ENCODE data around the gene EIF4B.
"Not testable (repeated sequence)": the region's sequence is repeated elsewhere in the genome, so short reads cannot be mapped to it uniquely, and the experiment has no call there.

Gene EIF4B

DNA sequence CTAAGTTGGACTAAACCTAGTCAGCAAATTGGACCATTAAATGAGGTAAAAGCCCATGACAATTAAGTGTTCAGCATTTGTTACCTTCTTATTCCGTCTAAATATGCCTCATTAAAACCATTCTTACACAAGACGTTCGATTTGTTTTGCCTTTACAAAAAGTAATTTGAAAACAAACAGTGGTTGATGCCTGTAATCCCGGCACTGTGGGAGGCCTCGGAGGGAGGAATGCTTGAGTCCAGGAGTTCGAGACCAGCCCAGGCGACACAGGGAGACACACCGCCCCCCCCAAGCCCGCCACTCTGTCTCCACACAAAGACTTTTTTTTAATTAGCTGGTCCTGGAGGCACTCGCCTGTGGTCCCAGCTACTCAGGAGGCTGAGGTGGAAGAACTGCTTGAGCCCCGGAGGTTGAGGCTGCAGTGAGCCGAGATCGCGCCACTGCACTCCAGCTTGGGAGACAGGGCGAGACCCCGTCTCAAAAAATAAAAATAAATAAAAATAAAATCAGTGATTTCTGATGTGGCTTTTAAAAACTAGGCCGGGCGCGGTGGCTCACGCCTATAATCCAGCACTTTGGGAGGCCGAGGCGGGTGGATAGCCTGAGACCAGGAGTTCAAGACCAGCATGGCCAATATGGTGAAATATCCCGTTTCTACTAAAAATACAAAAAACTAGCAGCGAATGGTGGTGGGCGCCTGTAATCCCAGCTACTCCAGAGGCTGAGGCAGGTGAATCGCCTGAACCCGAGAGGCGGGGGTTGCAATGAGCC, 856 bp upstream of the EIF4B start:
- Histone ChIP-seq H3K4me1 (ENCODE audit: control insufficient read depth in 1 of 2, insufficient read depth in 2 of 2, low read length in 2 of 2) (peaks cover 18 to 42% of the 10 kb centered on the region in 2 donors), H3K27me3 (ENCODE audit: low read depth, low read length) (no peaks in the 10 kb centered on the region), H3K4me3 (ENCODE audit: low read depth in 1 of 2, low read length in 2 of 2) (peak overlapping the region; percentile 67 to 74), H3K27ac (ENCODE audit: low read length) (peak overlapping the region; percentile 69), H3K36me3 (ENCODE audit: control insufficient read depth in 1 of 2, insufficient read depth in 2 of 2, low read length in 2 of 2) (peaks cover 0 to 4% of the 10 kb centered on the region in 2 donors), H3K9me3 (ENCODE audit: control insufficient read depth in 1 of 2, low read length in 2 of 2) (no peaks in the 10 kb centered on the region)

DNA sequence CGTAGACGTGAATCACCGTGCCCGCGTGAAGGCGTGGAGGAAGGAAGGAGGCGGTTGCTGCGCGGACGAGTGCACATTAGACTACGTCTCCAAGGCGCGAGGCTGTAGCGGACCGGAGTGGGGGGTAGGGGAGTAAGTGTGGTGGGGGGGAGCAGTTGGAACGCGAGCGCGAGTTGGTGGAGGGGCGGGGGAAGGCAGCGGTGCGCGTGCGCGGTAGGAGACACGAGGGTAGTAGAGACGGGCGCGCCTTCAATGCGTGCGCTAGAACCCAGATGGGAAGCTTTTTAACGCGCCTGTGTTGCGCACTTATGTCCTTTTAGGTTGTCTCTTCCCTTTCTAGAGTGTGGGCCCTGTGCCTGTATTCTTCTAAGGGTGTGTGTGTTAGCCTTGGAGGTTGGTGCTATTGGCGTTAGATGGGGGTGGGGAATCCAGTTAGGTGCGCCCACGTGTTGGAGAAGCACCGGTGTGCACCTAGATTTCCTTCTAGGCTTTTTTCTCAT, 604 bp downstream of the EIF4B start:
- Histone ChIP-seq H3K27ac (ENCODE audit: low read length) (peak overlapping the region; percentile 96), H3K4me1 (ENCODE audit: control insufficient read depth in 1 of 2, insufficient read depth in 2 of 2, low read length in 2 of 2) (peaks cover 18 to 47% of the 10 kb centered on the region in 2 donors), H3K9me3 (ENCODE audit: control insufficient read depth in 1 of 2, low read length in 2 of 2) (no peaks in the 10 kb centered on the region), H3K36me3 (ENCODE audit: control insufficient read depth in 1 of 2, insufficient read depth in 2 of 2, low read length in 2 of 2) (peaks cover 0 to 7% of the 10 kb centered on the region in 2 donors), H3K27me3 (ENCODE audit: low read depth, low read length) (no peaks in the 10 kb centered on the region), H3K4me3 (ENCODE audit: low read depth in 1 of 2, low read length in 2 of 2) (peak overlapping the region; percentile 74 to 99)

DNA sequence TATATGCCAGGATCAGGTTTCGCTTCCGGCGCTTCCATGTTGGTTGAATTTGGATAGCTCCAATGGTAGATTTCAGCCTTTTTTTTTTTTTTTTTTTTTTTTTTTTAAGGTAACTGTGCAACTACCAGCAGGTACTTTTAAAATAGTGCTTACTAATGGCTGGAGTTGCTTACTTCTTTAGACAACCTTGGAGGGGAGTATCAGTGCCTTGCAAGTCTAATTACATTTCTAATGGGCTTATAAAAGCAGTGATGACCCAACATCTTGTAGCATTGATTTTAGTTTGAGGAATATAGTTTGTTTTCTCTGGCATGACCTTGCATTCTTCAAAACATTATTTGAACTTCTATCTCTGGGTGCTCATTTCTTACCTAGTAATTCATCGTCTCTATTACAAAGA, 1.1 kb downstream of the EIF4B start:
- H3K4me3 ChIP-seq (ENCODE audit: low read depth in 1 of 2, low read length in 2 of 2), result peak overlapping the region; percentile 74 to 99
- no peaks in the 10 kb centered on the region for H3K9me3 ChIP-seq (ENCODE audit: control insufficient read depth in 1 of 2, low read length in 2 of 2)
- peaks cover 18 to 47% of the 10 kb centered on the region in 2 donors for H3K4me1 ChIP-seq (ENCODE audit: control insufficient read depth in 1 of 2, insufficient read depth in 2 of 2, low read length in 2 of 2)
- no peaks in the 10 kb centered on the region for H3K27me3 ChIP-seq (ENCODE audit: low read depth, low read length)
- H3K27ac ChIP-seq (ENCODE audit: low read length), result peak overlapping the region; percentile 96
- peaks cover 0 to 7% of the 10 kb centered on the region in 2 donors for H3K36me3 ChIP-seq (ENCODE audit: control insufficient read depth in 1 of 2, insufficient read depth in 2 of 2, low read length in 2 of 2)

DNA sequence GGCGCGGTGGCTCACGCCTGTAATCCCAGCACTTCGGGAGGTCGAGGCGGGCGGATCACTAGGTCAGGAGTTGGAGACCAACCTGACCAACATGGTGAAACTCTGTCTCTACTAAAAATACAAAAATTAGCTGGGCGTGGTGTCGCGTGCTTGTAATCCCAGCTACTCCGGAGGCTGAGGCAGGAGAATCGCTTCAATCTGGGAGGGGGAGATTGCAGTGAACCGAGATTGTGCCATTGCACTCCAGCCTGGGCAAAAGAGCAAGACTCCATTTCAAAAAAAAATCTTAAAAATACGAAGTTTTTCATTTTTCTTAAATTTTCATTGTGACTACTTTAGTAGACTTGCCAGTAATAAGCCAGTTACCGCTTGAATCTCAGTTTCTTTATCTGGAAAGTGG, 2.5 kb downstream of the EIF4B start:
- H3K36me3 ChIP-seq (ENCODE audit: control insufficient read depth in 1 of 2, insufficient read depth in 2 of 2, low read length in 2 of 2); H3K27me3 ChIP-seq (ENCODE audit: low read depth, low read length); H3K9me3 ChIP-seq (ENCODE audit: control insufficient read depth in 1 of 2, low read length in 2 of 2); H3K27ac ChIP-seq (ENCODE audit: low read length); H3K4me3 ChIP-seq (ENCODE audit: low read depth in 1 of 2, low read length in 2 of 2): not testable (repeated sequence)
- H3K4me1 ChIP-seq (ENCODE audit: control insufficient read depth in 1 of 2, insufficient read depth in 2 of 2, low read length in 2 of 2), result peaks cover 18 to 47% of the 10 kb centered on the region in 2 donors

DNA sequence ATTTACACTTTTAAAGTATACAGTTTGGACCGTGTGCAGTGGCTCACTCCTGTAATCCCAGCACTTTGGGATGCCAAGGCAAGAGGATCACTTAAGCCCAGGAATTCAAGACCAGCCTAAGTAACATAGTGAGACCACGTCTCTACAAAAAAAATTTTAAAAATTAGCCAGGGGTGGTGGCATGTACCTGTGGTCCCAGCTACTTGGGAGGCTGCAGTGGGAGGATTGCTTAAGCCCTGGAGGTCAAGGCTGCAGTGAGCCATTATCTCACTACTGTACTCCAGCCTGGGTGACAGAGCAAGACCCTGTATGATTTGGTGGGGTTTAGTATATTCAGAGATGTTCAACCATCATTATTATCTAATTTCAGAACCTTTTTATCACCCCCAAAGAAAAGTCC, 4.7 kb downstream of the EIF4B start:
- H3K27me3 ChIP-seq (ENCODE audit: low read depth, low read length), result no peaks in the 10 kb centered on the region
- H3K9me3 ChIP-seq (ENCODE audit: control insufficient read depth in 1 of 2, low read length in 2 of 2), result no peaks in the 10 kb centered on the region
- peaks cover 7 to 9% of the 10 kb centered on the region in 2 donors for H3K36me3 ChIP-seq (ENCODE audit: control insufficient read depth in 1 of 2, insufficient read depth in 2 of 2, low read length in 2 of 2)
- no peak overlapping the region for H3K27ac ChIP-seq (ENCODE audit: low read length)
- H3K4me1 ChIP-seq (ENCODE audit: control insufficient read depth in 1 of 2, insufficient read depth in 2 of 2, low read length in 2 of 2), result peaks cover 18 to 41% of the 10 kb centered on the region in 2 donors
- H3K4me3 ChIP-seq (ENCODE audit: low read depth in 1 of 2, low read length in 2 of 2), result no peak overlapping the region

DNA sequence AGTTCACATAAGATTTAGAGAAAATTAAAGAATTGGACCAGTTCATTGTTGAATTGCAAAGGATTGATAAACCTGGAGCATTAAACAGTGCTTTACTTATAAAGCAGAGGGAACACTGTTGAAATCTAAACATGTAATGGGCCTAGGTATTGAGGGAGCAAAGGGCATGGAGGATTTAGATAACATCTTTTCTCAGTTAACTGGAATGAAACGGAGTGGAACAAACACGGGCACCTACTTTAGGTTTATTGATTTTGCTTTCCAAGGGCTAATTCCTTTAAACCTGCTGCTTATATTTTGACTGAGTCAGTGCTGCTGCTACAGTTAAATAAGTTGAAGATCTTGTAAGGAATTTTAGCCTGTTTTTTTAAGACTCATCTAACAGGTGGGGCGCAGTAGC, 5.6 kb downstream of the EIF4B start:
- Histone ChIP-seq H3K27ac (ENCODE audit: low read length) (no peak overlapping the region), H3K4me1 (ENCODE audit: control insufficient read depth in 1 of 2, insufficient read depth in 2 of 2, low read length in 2 of 2) (peaks cover 18 to 40% of the 10 kb centered on the region in 2 donors), H3K9me3 (ENCODE audit: control insufficient read depth in 1 of 2, low read length in 2 of 2) (no peaks in the 10 kb centered on the region), H3K4me3 (ENCODE audit: low read depth in 1 of 2, low read length in 2 of 2) (peak overlapping the region in 1 of 2 donors; percentile 7), H3K36me3 (ENCODE audit: control insufficient read depth in 1 of 2, insufficient read depth in 2 of 2, low read length in 2 of 2) (peaks cover 9 to 15% of the 10 kb centered on the region in 2 donors), H3K27me3 (ENCODE audit: low read depth, low read length) (no peaks in the 10 kb centered on the region)

DNA sequence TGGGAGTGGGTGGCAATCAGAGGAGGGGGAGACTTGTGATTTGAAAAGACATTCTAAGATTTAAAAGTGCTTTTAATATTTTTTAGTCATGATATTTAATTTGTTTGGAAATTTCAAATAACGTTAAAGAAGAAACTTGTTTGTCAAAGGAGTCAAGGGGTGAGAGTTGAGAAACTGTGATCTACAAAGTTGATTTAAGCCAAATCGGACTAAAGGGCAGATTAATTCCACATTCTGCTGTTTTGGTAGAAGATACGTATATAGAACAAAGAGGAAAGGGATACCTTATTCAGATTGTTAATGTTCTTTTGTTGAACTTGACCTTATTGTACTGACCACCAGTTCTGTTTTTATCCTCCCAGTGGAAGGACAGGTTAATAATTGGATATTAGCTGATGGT, 6.7 kb downstream of the EIF4B start:
- H3K27ac ChIP-seq (ENCODE audit: low read length), result no peak overlapping the region

DNA sequence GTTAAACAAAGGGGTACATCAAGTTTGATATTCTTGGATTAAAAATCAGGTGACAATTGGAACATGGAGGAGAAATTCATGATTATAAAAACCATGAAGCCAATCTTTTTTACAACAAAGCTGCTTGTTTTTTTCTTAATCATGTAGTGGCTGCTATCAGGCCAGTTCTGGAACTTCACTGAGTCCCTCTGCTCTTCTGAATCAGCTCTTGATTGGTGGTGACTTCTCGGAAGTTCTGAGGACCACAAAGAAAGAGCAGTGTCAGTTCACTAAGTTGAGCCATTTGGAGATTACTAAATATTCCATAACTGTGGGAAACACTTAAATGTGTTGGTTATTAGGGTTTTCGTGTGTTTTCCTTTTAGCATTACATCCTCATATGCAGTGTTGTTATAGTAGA, 8.5 kb downstream of the EIF4B start:
- H3K9me3 ChIP-seq (ENCODE audit: control insufficient read depth in 1 of 2, low read length in 2 of 2), result no peaks in the 10 kb centered on the region
- no peak overlapping the region for H3K4me3 ChIP-seq (ENCODE audit: low read depth in 1 of 2, low read length in 2 of 2)
- peaks cover 2 to 12% of the 10 kb centered on the region in 2 donors for H3K4me1 ChIP-seq (ENCODE audit: control insufficient read depth in 1 of 2, insufficient read depth in 2 of 2, low read length in 2 of 2)
- peaks cover 35 to 36% of the 10 kb centered on the region in 2 donors for H3K36me3 ChIP-seq (ENCODE audit: control insufficient read depth in 1 of 2, insufficient read depth in 2 of 2, low read length in 2 of 2)
- H3K27me3 ChIP-seq (ENCODE audit: low read depth, low read length), result no peaks in the 10 kb centered on the region
- H3K27ac ChIP-seq (ENCODE audit: low read length), result no peak overlapping the region

More for the DNA sequence above, 6.7 kb downstream of the EIF4B start:
- no peaks in the 10 kb centered on the region for H3K9me3 ChIP-seq (ENCODE audit: control insufficient read depth in 1 of 2, low read length in 2 of 2)
- H3K4me1 ChIP-seq (ENCODE audit: control insufficient read depth in 1 of 2, insufficient read depth in 2 of 2, low read length in 2 of 2), result peaks cover 10 to 30% of the 10 kb centered on the region in 2 donors
- H3K27me3 ChIP-seq (ENCODE audit: low read depth, low read length), result no peaks in the 10 kb centered on the region
- H3K36me3 ChIP-seq (ENCODE audit: control insufficient read depth in 1 of 2, insufficient read depth in 2 of 2, low read length in 2 of 2), result peaks cover 20 to 23% of the 10 kb centered on the region in 2 donors
- no peak overlapping the region for H3K4me3 ChIP-seq (ENCODE audit: low read depth in 1 of 2, low read length in 2 of 2)

DNA sequence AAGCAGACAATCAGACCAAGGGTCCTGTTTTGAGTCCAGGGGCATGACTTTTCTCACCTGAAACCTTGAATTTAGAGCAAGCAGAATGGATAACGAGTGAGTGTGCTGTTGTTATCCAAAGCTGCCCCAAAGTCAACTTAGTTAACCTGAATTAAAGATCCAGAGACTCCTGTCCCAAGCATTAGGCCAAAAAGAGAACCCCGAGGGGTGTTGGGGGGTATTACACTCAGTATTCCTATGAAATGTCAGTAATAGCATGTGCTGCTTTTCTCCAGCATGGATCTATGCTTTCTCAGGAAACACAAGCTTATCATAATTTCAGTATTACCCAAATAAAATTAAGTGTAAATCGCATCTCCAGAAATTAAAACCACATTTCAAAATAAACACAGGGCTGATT, 19.0 kb downstream of the EIF4B start:
- H3K4me3 ChIP-seq (ENCODE audit: low read depth in 1 of 2, low read length in 2 of 2), result no peak overlapping the region
- peaks cover 58 to 85% of the 10 kb centered on the region in 2 donors for H3K36me3 ChIP-seq (ENCODE audit: control insufficient read depth in 1 of 2, insufficient read depth in 2 of 2, low read length in 2 of 2)
- H3K4me1 ChIP-seq (ENCODE audit: control insufficient read depth in 1 of 2, insufficient read depth in 2 of 2, low read length in 2 of 2), result no peaks in the 10 kb centered on the region
- no peak overlapping the region for H3K27ac ChIP-seq (ENCODE audit: low read length)
- H3K27me3 ChIP-seq (ENCODE audit: low read depth, low read length), result no peaks in the 10 kb centered on the region
- H3K9me3 ChIP-seq (ENCODE audit: control insufficient read depth in 1 of 2, low read length in 2 of 2), result no peaks in the 10 kb centered on the region

DNA sequence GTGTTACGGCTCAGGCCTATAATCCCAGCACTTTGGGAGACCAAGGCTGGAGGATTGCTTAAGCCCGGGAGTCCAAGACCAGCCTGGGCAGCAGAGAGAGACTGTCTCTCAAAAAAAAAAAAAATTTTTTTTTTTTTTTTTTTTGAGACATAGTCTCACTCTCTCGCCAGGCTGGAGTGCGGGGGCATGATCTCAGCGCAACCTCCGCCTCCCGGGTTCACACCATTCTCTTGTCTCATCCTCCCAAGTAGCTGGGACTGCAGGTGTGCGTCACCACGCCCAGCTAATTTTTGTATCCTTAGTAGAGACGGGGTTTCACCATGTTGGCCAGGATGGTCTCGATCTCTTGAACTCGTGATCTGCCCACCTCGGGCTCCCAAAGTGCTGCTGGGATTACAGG, 20.8 kb downstream of the EIF4B start:
- H3K27ac ChIP-seq (ENCODE audit: low read length); H3K4me1 ChIP-seq (ENCODE audit: control insufficient read depth in 1 of 2, insufficient read depth in 2 of 2, low read length in 2 of 2); H3K27me3 ChIP-seq (ENCODE audit: low read depth, low read length); H3K4me3 ChIP-seq (ENCODE audit: low read depth in 1 of 2, low read length in 2 of 2); H3K9me3 ChIP-seq (ENCODE audit: control insufficient read depth in 1 of 2, low read length in 2 of 2): not testable (repeated sequence)
- peaks cover 60 to 84% of the 10 kb centered on the region in 2 donors for H3K36me3 ChIP-seq (ENCODE audit: control insufficient read depth in 1 of 2, insufficient read depth in 2 of 2, low read length in 2 of 2)

DNA sequence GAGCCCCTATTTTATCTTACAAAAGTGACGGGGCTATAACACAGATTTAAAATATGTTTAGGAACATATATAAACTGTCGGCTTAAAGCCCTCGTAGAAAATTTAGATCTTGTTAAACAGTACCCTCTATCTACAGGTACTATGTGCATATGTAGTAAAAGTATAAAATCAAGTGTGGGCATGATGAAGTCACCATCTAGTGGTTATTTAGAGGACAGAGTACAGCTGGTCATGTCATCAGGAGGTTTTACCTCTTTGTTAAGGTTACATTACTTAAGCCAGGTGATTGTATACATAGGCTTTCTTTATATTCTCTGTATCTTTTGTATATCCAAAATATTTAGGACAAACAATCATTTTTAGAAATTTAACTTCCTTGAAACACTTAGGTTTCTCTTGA, 25.4 kb downstream of the EIF4B start:
- no peak overlapping the region for H3K4me3 ChIP-seq (ENCODE audit: low read depth in 1 of 2, low read length in 2 of 2)
- peaks cover 51 to 73% of the 10 kb centered on the region in 2 donors for H3K36me3 ChIP-seq (ENCODE audit: control insufficient read depth in 1 of 2, insufficient read depth in 2 of 2, low read length in 2 of 2)
- no peaks in the 10 kb centered on the region for H3K27me3 ChIP-seq (ENCODE audit: low read depth, low read length)
- no peaks in the 10 kb centered on the region for H3K9me3 ChIP-seq (ENCODE audit: control insufficient read depth in 1 of 2, low read length in 2 of 2)
- H3K4me1 ChIP-seq (ENCODE audit: control insufficient read depth in 1 of 2, insufficient read depth in 2 of 2, low read length in 2 of 2), result no peaks in the 10 kb centered on the region
- no peak overlapping the region for H3K27ac ChIP-seq (ENCODE audit: low read length)

DNA sequence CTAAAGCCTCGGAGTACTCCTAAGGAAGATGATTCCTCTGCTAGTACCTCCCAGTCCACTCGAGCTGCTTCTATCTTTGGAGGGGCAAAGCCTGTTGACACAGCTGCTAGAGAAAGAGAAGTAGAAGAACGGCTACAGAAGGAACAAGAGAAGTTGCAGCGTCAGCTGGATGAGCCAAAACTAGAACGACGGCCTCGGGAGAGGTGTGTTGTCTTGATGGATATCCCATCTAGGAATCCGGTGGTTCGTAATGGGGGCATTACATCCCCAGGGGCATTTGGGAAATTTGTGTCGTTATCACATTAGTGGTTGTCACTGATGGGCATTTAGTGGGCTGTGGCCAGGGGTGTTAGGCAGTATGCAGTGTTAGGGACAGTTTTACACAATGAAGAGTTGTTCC, 27.6 kb downstream of the EIF4B start:
- not testable (repeated sequence) for H3K27ac ChIP-seq (ENCODE audit: low read length); H3K9me3 ChIP-seq (ENCODE audit: control insufficient read depth in 1 of 2, low read length in 2 of 2); H3K27me3 ChIP-seq (ENCODE audit: low read depth, low read length); H3K4me1 ChIP-seq (ENCODE audit: control insufficient read depth in 1 of 2, insufficient read depth in 2 of 2, low read length in 2 of 2); H3K4me3 ChIP-seq (ENCODE audit: low read depth in 1 of 2, low read length in 2 of 2)
- peaks cover 55 to 74% of the 10 kb centered on the region in 2 donors for H3K36me3 ChIP-seq (ENCODE audit: control insufficient read depth in 1 of 2, insufficient read depth in 2 of 2, low read length in 2 of 2)

Data from muscle layer of duodenum (tissue), 2 donors.